NCI-H460 (cell line): ENCODE data around the gene RAD51. TPM values are rescaled to one million over a fixed set of nuclear protein-coding genes. Genes with fewer than 3 reads are reported as not detected.

ENCODE experiments used
- DNase-seq: peaks from one replicate; pipeline ENCODE4 v3.0.0-alpha.2; 2016; ENCODE audit warnings: low read depth; ENCODE audit errors: extremely low read depth
- total RNA-seq: library from RNA; depleted of rRNA; stranded (reverse); fragments of >200 nt; shearing (Covaris generic); gene quantifications from 2 replicates; pipeline ENCODE4 v1.2.3, GENCODE V29; 2014

The RAD51 gene
- total RNA-seq, 1 experiment from 2014 or later = 7.1 TPM

- DNase-seq = no peak
Measured at GRCh38 chr15:40756938-40757337, 62.0 kb downstream of the RAD51 start.

- DNase-seq = no peak
Measured at GRCh38 chr15:40759961-40760360, 65.0 kb downstream of the RAD51 start.

- no peak for DNase-seq
Measured at GRCh38 chr15:40762919-40763800, 68.2 kb downstream of the RAD51 start.

- DNase-seq = peak; percentile 46
Measured at GRCh38 chr15:40763801-40764628, 69.0 kb downstream of the RAD51 start, which contains the start of gene GCHFR. GCHFR (plus strand) TSS chr15:40764068; CDS start chr15:40764181, 113 bp downstream.

GRCh38 chr15:40764629-40765103 is 69.7 kb downstream of the RAD51 start:
- no peak for DNase-seq

GRCh38 chr15:40766194-40766815 is 71.3 kb downstream of the RAD51 start:
- no peak for DNase-seq

DNA sequence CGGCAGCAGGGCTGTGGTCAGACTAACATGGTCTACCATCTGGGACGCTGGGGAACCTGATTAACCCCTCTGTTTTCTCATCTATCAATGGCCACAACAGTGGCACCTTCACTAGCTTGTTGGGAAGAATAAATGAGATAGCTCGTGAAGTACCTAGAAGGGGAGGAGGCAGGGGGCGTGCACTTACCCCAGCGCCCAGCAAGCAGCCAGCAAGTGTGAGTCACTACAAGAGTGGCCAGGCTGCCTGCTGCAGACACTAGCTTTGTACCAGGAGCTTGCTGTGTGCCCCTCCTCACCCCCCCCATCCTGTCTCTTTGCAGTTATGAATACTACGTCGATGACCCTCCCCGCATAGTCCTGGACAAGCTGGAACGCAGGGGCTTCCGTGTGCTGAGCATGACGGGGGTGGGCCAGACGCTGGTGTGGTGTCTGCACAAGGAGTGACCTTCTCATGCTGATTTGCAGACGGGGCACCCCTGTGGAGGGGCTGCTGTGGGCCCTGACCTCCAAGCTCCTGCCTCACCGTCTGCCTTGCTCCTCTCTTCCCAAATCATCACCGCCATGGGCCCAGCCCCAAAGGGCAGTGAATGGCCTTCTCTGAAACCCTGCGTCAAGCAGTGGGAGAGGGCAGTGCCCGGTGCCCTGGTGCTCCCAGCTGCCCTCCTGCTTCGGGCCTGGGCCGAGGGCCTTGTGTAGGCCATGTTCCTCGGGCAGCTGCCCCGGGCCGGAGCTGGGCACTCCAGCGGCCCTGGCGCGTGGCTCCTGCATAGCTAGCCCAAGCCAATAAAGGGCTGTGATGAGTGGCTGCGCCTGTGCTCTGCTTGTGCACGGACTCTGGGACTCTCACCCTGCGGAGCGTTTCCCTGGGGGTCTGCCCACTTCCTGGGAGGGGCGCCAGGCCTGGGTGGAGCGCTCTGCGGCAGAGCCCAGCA is 72.2 kb downstream of the RAD51 start:
- DNase-seq = no peak

GRCh38 chr15:40767838-40768500 is 73.0 kb downstream of the RAD51 start:
- no peak for DNase-seq

DNA sequence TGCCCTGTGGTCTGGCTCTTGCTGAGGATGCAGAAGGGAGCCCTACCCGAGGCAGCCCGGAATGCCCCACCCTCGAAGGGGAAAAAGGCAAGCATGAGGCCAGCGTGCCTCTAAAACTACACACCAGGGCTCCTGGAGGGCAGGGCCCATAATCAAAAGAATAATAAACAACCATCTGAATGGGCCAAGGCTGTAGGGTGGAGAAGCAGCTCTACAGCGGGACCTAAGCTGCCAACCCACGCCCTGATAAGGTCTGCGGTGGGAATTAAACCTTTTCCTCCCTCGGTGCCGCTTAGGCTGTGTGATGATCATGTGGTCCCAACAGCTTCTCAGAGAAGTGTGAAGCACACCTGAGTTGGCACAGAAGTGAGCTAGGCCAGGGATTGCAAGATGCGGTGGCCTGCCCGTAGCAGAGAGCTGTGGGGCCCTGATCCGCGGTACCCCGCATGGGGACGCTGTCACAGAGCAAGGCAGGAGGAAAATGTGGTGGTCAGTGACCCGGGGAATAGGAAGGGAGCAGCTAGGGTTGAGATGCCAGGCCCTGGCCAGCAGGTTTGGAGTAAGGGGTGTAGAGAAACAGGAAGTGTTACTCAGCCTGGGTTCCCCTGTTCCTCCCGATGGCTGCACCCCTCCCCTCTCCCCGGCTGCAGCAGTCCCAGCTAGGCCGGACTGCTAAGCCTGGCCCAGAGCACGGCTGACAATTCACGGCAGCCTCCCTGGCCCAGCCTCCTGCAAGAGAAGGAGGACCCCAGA is 73.7 kb downstream of the RAD51 start:
- DNase-seq = no peak

DNA sequence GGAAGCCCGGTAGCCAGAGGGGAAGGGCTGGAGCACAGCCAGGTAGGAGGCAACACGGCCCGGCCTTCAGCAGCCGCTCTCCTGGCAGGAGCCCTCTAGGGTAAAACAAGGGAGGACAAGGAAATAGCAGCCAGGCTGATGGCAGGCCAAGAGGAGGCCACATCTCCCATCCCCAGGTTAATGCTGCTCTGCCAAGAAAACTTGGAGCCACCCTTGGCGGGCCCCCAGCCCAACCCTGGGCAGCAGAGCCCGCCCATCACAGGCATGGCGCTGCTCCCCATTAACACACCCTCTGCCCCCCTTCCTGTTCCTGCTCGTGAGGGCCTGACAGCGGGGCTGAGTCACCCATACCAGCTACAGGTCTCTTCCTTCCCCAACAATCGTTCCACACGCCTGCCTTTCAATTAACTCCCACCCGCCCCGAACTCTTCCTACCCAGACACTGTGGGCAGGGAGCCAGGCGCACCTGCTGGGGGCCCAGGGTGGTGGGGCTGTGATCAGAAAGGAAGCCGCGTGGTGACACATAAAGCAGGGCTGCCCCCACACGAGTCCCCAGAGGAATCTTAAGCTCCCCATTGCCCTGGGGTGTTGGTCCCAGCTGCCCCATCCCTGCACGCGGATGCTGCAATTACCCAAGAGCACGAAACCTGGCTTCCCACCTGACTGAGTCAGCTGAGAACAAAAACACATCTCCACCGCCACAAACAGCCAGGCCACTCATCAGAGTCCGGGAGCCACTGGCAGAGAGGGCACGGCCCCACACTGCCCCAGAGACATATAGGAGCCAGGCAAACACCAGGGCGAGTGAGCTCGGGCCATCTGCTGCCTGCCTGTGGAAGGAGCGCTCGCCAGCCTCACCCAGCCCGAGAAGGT is 74.5 kb downstream of the RAD51 start, which contains the start of gene C15orf62:
Gene C15orf62, plus strand, starts transcription at position 707 of the 873 bp plus-strand sequence. CDS start 516 bp downstream, outside the sequence.
- DNase-seq = no peak

DNA sequence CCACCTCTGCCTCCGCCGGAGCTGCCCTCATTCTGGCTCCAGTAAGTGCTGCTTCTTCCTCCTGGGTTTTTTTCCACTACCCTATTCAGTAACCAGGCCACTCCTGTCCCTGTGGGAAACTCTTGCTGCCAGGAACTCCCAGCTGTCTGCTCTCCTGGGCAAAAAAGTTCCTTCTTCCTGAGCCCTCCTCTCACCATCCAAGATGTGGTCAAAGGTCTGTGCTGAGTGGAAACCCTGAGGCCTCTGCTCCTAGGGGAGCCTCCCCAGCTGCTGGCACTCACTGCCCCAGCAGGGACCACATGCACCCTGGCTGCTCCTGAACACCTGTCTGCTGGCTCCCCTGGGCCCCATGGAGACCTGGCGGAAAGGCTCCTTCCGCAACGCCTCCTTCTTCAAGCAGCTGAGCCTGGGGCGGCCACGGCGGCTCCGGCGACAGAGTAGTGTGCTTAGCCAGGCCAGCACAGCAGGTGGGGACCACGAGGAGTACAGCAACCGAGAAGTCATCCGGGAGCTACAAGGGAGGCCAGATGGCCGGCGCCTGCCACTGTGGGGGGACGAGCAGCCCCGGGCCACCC is 75.3 kb downstream of the RAD51 start:
- no peak for DNase-seq

DNA sequence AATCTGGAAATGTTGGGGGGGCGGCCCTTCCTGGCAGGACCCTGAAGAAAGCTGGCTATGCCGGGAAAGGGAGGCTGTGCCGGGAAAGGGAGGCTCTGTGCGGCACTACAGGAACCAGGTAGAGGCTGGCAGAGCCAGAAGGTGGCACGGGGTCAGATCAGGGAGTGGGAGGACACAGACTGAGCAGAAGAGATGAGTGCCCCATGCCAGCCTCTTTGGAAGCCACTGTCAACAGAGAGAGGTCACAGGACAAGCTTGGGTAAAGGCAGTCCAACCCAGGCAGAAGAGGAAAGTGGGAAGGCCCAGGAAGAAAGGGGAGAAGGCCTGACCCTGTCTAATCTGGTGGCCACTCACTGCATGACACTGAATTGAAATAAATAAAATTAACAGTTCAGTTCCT is 76.3 kb downstream of the RAD51 start:
- no peak for DNase-seq

- DNase-seq = no peak
Measured at GRCh38 chr15:40772014-40772413, 77.0 kb downstream of the RAD51 start.

- DNase-seq = no peak
Measured at GRCh38 chr15:40773496-40773895, 78.5 kb downstream of the RAD51 start.

DNA sequence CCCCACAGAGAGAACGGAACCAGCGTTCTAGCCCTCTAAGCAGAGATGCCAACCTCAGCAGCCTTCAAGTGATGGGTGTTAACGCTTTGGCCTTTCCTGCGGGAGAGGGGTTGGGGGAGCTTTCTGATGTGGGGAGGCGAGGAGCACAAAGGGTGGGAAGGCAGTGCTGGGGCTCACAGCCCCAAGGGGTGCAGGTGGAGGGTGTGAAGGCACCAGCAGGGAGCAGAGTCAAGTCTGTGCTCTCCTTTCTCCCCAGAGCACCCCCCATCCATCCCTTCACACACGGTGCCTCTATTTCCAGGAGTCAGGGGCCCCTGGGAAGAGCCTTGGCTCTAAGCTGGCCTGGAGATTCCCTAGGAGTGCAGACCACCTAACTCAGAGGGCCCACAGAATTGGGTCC is 78.9 kb downstream of the RAD51 start:
- DNase-seq = no peak

- DNase-seq = no peak
Measured at GRCh38 chr15:40775007-40775406, 80.0 kb downstream of the RAD51 start.
